Measurements from ENCODE around the gene DOP1B.

DNA sequence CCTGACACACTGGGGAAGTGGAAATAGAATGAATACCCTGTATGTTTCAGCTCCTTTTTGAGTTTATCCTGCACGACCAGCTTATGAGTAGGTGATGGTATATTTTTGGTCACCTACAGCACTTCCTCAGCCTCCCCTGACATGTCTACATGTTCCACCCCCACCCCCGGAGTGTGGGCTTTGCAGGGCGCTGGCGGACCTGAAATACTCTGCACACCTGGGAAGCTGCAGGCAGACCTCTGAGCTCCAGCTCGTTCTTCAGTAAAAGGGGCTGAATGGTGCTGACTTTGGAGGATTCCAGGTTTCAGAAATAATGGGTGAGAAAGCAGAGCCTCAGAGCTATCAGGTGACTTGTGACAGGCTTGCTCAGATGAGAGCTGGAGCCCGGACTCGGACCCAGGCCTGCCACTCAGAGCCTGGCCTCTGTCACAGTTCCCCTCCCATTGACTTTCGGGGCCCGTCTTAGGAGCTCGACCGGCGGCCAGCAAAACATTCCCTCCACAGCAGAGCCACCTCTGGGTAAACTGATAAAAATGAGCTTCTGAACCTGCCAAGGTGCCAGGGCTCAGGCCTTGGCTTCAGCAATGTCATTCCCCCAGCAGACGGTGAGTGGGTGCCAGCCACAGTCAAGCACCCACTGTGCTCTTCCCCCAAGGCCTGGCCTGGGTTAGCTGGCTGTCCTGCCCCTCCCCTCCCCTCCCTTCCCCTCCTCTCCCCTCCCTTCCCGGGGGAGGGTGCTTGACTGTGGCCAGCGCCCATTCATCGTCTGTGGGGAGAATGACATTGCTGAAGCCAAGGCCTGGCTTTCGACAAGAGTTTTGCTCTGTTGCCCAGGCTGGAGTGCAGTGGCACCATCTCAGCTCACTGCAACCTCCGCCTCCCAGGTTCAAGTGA lies 30.1 kb downstream of the DOP1B start:
- TF ChIP-seq, protein P1, sequence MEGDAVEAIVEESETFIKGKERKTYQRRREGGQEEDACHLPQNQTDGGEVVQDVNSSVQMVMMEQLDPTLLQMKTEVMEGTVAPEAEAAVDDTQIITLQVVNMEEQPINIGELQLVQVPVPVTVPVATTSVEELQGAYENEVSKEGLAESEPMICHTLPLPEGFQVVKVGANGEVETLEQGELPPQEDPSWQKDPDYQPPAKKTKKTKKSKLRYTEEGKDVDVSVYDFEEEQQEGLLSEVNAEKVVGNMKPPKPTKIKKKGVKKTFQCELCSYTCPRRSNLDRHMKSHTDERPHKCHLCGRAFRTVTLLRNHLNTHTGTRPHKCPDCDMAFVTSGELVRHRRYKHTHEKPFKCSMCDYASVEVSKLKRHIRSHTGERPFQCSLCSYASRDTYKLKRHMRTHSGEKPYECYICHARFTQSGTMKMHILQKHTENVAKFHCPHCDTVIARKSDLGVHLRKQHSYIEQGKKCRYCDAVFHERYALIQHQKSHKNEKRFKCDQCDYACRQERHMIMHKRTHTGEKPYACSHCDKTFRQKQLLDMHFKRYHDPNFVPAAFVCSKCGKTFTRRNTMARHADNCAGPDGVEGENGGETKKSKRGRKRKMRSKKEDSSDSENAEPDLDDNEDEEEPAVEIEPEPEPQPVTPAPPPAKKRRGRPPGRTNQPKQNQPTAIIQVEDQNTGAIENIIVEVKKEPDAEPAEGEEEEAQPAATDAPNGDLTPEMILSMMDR (conservative IDR thresholded peaks at IDR 0.05 in 1 of 2, IDR thresholded peaks at IDR 0.05 in 1 of 2; ENCODE audit: extremely low read depth in 1 of 2, insufficient read depth in 1 of 2, low read depth in 1 of 2, low read length in 2 of 2) = no peak
- TF ChIP-seq EZH2 (IDR thresholded peaks at IDR 0.05; ENCODE audit: borderline replicate concordance, low read length) = no peak

All from mammary epithelial cell (primary cell).